CD4-positive, alpha-beta T cell treated with Interferon gamma for 1 hour (primary cell): ENCODE data around the gene MTFR1L.
A peak's percentile ranks its signal among the peaks of the same experiment; 100 is the strongest.

ENCODE experiments used
- DNase-seq: peaks from one replicate; pipeline ENCODE4 v3.0.0-alpha.2; 2020

The MTFR1L gene

DNA sequence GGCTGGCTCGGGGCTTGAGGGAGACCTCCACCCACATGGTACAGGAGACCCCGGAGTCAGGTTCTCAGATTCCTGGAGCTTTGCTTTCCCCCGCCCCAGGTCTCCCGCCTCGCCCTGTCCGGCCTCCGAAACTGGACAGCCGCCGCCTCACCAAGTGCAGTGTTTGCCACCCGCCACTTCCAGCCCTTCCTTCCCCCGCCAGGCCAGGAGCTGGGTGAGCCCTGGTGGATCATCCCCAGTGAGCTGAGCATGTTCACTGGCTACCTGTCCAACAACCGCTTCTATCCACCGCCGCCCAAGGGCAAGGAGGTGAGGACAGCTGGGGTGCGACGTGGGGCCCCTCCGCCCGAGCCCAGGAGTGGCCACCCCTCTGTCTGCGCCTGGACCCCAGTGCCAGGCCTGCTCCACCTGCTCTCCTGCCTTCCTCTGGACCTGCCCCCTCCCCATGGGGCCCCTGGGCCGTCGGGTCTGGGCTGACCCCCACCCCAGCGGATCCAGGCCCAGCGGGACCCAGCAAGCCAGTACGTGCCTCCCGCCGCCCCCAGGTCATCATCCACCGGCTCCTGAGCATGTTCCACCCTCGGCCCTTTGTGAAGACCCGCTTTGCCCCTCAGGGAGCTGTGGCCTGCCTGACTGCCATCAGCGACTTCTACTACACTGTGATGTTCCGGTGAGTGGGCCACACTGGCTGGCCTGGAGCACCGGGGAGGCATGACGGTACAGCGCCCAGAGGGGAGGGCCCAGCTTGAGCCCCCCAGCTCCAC, 11.1 kb upstream of the MTFR1L start:
- no peak for DNase-seq

DNA sequence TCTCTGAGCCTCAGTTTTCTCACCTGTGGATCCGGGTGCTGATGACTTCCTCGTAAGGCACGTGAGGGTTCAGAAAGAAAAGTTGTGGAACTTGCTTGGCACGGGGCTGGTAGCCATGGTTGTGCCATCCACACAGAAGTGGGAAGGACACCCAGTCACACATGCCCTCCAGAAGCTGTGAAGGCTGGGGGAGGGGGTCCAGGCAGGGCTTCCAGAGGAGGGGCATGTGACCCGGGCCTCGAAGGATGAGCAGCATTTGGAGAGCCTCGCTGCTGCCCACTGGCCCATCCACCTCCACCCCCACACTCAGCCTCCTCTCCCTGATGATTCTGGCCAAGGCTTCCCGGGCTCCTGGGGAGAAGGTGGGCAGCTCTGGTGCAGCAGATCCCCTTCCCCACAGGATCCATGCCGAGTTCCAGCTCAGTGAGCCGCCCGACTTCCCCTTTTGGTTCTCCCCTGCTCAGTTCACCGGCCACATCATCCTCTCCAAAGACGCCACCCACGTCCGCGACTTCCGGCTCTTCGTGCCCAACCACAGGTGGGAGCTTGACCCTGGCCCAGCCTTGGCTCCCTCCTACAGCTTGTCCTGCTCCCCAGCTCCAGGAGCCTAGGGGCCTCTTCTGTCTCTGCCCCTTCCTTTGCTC, 10.3 kb upstream of the MTFR1L start:
- DNase-seq: no peak

DNA sequence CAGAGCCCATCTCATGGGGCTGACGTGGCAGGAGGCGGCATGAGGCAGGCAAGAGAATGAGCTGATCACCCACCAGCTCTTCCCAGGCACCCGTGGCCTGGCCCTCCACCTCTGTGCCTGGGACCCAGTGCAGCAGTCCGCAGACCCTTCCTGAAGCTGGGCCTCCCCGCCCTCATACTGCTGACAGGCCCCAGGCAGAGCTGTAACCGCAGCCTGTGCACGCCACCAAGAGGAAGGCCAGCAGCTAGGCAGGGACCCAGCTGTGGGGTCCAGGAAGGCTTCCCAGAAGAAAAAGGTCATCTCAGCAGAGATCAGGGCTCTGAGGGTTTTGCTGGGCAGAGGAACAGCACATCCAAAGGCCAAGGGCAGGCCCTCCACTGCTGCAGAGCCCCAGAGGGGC, 9.8 kb upstream of the MTFR1L start:
- DNase-seq: no peak

DNA sequence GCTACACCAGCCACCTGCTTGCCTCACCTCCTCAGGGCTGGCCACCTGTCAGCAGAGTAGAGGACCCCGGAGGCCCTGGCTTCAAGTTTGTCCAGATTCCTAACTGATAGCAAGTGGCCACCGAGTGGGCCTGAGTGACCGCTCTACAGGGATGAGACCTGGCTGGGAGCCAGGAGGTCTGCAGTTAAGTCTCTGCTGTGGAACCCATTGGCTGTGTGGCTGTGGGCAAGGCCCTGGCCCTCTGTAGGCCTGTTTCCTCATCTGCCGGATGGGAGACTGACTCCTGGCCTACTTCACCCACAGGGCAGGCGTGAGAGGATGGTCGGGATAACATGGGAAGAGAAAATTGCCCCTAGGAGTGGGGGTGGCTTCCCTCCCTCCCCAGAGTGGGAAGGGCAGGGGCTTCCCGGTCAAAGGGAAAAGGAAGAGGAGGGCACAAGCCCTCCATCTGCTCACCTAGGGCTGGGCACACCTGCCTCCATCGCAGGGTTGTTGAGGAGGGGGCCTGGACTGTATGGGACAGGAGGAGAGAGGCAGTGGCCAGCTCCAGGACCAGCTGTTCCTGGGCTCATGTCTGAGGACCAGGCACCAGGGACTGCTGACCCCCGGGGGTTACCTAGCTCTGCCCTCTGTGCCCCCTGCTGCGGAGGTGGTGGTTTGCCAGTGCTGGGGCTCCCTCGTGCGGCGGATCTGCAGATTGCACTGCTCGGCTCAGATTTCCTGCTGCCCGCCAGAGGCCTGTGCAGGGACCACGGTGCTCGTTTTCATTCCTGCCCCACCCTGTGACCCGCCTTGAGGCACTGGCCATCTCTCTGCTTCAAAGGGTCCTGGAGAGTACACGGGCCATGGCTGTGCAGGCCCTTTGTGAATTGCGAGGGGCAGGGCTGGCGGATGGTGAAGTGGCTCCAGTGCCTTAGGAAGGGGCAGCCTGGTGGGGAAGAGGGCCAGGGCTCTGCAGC, 9.1 kb upstream of the MTFR1L start:
- peak; percentile 70 for DNase-seq

DNA sequence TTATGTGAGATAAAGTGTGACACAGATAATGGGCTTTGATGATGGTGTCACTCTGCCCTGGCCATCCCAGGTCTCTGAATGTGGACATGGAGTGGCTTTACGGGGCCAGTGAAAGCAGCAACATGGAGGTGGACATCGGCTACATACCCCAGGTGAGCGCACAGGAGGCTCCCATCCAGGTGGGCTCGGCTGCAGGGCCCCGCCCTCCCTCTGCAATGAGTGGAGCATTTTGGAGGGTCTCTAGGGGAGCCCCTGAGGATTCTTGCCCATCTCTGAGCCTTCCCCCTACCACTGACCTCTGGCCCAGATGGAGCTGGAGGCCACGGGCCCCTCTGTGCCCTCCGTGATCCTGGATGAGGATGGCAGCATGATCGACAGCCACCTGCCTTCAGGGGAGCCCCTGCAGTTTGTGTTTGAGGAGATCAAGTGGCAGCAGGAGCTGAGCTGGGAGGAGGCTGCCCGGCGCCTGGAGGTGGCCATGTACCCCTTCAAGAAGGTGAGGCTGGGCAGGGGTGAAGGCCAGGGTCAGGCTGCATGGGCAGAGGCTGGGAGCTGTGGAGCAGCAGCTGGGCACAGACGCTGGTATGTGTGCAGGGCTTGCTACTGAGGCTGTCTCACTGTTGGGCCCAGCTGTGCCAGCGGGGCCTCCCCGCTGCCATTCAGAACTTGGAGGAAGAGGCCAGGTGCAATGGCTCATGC, 8.2 kb upstream of the MTFR1L start:
- no peak for DNase-seq

DNA sequence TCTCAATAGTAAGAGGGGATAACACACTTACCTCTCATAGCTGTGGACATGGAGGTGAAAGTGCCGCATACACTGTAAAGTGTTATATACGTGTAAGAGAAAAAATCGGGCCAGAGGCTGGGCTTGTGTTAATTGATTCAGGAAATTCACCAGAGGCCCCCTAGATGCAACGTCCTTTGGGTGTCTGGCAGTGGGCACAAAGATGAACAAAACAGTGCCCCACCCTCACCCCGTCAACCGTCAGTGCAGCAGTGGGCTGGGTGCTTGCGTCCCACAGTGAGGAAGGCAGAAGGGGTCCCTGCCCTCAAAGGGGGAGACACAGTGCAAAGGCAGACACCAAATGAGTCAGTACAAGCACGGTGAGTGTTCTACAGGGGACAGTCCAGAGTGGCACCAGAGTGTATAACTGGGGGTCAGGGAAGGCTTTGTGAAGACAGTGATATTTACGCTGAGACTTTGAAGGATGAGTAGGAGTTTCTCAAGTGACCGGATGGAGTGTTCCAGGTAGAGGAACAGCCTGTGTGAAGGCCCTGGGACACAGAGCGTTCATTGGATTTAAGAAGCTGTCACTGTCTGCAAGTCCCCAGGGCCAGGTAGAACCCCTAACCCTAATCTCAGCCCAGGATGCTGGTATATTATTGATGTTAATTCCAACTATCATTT, 6.6 kb upstream of the MTFR1L start:
- no peak for DNase-seq

DNA sequence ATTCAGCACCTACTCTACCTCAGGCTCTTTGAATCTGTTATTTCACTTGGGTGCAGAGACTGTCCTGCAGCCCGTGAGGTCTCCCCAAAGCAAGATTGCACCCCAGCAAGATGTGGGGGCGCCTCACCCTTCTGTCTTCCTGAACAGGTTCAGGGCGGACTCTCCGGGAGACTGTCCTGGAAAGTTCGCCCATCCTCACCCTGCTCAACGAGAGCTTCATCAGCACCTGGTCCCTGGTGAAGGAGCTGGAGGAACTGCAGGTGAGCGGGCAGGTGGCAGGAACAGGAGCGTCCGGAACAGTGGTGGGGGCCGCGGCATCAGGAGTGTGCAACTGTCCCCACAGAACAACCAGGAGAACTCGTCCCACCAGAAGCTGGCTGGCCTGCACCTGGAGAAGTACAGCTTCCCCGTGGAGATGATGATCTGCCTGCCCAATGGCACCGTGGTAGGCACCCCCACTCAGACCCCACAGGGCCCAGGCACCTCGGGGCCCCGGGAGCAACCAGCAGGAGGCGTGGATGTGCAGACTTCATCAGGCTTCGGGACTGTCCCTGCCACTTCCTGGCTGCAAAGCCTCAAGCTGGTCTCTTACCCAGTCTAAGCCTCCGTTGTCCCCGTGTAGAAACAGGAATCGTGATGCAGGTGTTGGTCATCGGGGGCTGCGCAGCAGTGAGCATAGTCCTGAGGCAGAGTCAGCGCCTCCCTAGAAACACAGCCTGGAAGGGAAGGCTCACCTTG, 5.9 kb upstream of the MTFR1L start:
- no peak for DNase-seq

DNA sequence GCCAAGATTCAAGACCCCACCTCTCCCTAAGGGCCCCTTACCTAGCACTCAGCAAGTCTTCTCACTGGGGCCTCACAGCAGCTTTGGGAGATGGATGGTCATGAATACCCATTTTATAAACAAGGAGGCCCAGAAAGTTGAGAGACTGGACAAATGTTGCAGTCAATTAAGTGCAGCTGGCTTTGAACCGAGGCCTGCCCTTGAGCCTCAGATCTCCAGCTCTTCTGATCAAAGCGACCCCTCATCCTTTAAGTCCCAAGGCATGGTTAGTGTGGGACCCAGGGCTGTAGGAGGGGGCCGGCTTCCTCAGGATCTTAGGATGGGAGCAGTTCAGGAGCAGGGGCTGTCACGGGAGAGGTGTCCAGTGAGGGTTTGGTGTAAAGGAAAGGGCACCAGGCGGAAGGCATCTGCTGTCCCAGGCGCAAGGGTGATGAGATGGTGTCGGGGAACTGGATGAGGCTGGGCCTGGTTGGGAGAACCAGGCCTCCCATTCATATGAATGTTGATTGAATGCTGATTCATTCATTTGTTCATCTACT, 5.1 kb upstream of the MTFR1L start:
- no peak for DNase-seq

DNA sequence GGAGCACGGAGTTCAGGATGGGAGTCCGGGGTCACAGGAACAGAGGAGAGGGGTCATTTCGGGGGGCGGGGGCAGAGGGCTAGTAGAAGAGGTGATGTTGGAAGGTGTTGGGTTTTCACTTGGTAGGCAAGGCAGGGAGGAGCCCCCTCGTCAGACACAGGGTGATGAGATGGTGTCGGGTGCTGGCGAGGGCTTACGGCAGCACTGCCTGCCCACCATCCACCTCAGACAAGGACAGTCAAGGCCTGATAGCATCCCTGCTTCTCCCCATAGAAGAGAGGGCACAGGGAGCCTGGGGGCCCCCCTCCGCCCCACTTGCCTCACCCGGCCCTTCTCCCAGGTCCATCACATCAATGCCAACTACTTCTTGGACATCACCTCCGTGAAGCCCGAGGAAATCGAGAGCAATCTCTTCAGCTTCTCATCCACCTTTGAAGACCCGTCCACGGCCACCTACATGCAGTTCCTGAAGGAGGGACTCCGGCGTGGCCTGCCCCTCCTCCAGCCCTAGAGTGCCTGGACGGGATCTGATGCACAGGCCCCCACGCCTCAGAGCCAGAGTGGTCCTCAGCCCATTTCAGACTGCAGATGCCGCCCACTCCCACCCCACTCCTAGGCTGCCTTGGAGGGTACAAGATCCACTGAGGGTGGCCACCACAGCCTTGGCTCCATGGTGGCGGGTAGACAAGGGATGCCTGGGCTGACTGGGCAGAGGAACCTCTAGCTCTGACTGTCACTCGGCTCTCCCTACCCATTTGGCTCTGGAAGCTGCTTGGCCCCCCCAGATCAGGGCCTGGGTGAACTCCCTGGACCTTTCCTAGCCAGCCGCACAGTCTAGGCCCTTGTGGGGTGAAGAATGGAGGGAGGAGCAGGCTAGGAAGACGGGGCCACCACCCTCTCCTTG, 4.3 kb upstream of the MTFR1L start:
- DNase-seq: no peak

DNA sequence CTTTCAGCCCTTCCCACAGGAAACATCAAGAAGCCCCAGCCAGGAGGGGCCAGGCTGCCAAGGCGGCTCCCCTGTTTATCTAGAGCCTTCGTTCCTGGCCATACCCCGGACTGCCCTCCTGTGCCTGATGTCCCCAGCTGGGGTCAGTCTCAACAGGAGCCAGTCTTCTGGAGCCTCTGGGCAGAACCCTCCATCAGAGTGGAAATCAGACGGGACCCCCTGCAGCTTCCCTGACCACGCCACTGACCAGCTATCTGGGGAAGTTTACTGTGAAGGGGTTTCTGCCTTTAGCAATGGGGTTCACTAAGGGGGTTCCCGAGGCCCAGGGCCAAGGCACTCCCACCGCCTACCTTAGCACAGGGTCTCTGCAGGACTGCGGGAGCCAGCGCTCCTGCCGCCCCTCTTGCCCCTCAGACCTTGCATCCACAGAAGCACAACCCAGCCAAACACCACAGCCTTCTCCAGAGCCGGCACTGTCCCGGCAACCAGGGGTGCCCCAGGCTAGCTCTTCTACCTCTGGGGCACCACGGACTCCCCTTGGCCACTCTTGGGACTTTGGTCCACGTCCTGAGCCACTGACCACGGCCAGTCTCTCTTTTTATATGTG, 3.5 kb upstream of the MTFR1L start:
- DNase-seq: no peak

DNA sequence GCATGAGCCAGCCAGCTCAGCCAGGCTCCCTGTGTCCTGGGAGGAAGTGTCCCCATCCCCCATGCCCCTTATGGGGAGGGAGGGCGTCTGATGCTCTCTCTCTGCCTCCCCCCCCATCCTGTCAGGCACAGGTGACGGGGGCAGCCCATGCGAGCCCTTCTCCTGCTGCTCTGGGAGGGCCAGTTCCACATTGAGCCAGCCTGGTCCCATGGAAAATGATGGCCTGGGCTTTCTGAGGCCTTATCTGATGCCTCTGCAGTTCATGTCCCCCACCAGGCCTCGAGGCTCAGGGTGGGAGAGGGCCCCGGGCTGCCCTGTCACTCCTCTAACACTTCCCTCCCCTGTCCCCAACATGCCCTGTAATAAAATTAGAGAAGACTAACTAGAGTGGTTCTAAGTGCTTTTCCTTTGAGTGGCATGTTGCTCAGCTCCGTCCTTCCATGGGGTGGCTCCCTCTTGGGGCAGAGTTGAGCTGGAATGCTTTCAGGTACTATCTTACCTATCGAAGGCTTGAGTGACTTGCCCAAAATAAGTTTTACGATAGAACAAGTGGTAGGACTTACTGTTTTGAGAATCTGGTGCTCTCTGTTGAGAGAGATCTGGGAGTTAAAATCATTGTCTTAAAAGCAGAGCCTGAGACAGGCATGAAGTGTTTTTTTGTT, 1.8 kb upstream of the MTFR1L start:
- no peak for DNase-seq

DNA sequence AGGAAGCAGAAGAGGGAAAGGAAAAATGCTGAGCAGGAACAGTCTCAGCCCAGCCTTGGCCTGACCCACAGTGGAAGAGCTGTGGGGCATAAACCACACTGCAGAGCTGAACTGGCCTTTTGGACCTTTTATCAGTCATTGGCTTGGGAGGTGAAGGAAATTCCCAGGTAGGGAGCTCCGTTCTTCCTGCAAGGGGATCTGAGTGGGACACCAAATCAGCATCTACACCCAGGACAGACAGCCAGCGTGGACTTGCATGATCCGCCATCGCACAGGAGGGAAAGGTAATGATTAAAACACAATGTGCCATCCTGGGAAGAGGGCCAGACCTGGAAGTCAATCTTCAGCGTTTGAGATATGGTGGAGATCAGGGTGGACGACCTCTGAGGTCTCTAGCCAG, 1.2 kb upstream of the MTFR1L start:
- no peak for DNase-seq

DNA sequence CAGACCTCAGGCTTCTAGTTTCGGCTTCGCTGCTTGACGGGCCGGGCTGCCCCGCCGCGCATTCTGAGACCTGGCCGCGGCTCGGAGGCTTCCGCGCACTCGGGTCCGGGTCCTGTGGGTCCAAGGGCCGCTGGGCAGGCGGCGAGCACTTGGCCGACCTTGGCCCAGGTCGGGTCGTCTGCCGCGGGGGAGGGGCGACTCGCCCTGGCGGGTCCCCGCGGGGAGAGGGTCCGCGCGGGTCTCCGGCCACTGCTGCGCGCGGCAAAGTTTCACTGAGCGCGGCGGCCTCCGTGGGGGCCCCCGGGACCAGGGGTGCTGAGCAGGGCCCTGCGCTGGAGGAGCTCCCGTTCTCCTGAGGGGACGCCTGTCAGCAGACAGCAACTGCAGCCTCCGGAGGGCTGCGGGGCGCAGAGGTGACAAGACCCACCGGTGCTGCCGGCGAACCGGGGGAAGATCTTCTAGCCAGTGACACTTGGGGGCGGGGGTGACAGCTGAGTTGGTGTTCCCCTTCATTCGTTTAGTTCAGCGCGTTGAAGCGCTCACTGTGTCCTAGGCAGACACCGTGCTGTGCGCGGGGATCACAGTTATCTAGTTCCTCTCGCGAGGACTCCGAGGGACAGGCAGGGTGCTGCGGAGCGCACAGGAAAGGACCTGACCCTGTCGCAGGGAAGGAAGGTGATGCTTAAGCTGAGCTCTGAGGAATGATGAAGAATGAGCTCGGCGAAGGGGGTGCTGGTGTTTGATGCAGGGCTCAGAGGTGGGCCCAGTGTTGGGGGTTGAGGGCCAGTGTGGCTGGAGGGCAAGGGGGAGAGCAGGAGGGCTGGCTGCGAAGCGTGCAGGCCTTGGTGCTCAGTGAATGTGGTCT, 725 bp downstream of the MTFR1L start:
- peak; percentile 77 for DNase-seq

DNA sequence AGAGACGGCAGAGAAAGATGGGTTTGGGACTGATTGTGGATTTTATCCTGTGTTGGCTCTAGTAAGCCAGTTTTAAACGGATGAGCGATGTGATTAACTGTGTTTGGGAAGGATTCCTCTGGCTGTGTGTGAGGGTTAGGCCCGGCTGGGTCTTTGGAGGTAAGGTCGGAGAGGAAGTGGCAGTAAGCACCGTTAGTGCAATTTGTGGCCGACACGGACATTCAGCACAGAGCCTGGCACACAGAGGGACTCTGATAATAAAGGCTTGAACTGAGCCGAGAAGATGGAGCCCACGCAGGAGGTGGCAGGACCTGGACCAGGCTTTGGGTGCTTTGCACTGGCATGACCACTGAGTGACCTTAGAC, 1.3 kb downstream of the MTFR1L start:
- DNase-seq: no peak

DNA sequence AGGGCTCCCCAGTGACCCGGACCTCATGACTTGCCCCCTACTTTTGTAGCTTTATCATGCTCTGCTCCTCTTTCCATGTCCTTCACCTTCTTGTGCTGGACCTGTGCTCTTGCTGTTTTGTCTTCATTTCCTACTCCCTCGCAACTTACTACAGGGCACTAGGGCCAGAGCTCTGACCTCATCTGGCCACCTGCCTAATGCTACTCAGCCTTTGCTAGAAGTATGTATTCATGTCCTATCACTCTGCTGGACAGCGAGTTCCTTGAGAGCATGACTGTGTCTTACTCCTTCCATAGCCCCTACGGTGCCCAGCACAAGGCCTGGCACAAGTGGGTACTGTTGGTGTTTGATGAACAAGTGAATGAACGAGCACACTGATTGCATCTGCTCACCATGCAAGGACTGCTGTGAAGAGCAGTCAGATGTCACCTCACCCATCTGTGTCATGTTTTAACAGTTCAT, 1.9 kb downstream of the MTFR1L start:
- DNase-seq: no peak

DNA sequence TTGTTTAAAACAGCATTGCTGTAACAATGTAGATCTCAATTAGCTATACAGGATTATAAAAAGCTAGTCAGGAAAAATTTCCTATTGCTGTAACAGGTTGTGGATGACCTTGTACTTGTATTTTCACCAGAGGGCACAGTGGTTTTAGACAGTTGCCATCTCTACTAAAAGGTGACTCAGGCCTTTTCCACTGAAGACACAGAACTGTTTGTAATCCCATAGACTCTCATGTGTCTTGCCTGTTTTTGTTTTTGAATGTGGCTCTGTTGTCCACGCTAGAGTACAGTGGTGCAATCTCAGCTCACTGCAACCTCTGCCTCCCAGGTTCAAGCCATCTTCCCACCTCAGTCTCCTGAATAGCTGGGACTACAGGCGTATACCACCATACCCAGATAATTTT, 5.9 kb downstream of the MTFR1L start:
- no peak for DNase-seq

DNA sequence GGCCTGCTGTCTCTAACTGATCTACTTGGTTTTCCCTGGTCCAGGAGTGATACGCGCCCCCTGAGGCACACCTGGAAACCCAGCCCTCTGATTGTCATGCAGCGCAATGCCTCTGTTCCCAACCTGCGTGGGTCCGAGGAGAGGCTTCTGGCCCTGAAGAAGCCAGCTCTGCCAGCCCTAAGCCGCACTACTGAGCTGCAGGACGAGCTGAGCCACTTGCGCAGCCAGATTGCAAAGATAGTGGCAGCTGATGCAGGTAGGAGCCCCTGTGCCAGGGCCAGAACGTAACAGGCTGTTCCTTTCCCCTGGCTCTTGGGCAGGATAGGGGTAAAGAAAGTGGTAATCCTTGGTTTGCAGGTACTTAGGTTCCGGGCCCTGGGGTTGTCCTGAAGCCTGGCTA, 6.8 kb downstream of the MTFR1L start:
- no peak for DNase-seq

DNA sequence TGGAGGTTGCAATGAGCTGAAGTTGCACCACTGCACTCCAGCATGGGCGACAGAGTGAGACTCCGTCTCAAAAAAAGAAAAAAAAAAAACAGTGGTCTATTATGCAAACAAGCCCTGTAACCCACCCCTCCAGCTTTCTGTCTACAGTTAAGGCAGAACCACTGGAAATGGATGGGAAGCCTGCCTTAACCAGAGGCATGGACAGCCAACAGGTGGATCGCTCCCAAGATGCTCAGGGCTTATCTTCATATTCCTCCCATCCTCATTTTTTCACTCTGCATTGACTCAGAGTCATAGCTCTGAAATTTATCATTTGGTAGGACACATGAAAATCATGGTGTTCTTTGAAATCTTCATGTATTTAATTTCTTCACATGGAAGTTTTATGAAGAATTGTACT, 8.7 kb downstream of the MTFR1L start:
- no peak for DNase-seq
